ENCODE measurements around the gene SSTR3.
A peak's percentile ranks its signal among the peaks of the same experiment; 100 is the strongest.

Gene SSTR3

DNA sequence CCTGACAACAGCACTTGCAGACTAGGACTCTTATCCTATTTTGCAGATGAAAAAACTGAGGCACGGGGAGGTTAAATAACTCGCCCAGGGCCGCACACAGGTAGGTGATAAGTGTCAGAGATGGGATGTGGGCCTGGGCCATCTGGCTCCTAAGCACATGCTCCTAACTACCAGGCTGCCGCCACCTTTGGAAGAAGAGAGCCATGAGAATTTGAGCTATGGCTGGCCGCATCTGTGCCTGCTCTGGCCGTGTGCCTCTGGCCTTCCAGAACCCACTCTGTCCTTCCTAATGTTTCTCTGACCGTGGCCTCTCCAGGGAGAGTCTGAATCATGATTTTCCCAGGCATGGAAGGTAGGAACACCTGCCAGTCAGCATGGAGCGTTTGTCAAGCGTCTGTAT is 47.2 kb downstream of the SSTR3 start:
- no peak for ATAC-seq

- no peak for ATAC-seq
These were observed 47.8 kb downstream of the SSTR3 start for GRCh38 chr22:37164505-37164887.

GRCh38 chr22:37163575-37164504 is 48.4 kb downstream of the SSTR3 start:
- ATAC-seq = peak; percentile 53 to 59

GRCh38 chr22:37163096-37163489 is 49.2 kb downstream of the SSTR3 start:
- ATAC-seq = no peak

DNA sequence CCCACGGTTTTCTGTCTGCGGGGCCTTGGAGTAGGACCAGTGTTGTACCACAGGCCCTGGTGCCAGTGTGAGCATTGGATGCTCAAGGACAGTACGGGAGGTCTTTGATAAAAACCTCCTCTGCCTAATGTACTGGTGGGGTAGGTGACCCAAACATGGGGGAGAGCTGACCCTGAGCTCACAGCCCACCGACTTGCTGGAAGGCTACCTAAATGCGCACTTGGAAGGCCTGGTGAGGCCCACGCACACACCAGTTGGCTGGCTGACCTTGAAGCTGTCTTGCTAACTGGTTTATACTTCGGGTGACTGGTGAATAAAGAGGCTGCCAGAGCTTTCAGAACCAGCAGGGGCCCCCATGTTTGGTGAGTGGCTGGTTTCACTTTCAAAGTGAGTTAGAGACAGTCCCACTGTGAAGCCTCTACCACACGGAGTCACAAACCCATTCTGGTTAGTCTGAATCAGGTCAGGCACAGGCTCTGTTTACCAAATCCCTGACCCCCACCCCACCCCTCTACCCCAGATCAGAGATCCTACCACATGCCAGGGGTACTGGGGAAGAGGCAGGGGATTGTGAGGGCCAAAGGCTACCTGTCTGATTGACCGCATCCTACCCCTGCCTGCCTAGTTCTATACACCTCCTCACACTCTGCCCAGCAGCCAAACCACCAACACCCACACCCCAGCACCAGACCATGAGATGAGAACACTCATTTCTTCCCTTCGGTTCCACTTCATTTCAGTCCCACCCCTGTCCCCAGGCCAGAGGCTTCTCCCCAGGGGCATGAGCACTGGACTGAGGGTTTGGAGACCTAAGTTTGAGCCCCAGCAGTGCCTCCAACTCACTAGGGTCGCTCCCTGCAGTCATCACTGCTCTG is 49.8 kb downstream of the SSTR3 start:
- ATAC-seq = peak; percentile 75 to 76

- no peak for ATAC-seq
These were observed 50.8 kb downstream of the SSTR3 start for GRCh38 chr22:37161443-37161842.

DNA sequence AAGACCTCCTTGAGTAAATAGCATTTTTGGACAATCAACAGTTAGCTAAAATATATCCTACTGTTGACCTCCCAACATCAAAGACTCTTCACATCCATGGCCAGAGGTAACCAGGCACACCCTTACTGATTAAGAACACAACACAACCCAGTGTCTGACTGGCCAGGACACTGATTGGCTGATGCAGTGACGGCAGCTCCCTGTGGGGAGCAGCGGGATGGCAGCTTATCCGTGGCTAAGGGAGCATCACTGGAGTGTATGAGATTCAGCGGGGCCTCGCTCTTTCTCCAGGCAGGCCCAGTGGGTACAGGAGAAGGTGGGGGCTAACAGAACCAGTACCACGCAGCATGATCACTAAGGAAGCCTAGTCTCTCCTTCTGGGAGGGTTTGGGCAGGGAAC is 52.2 kb downstream of the SSTR3 start:
- ATAC-seq = no peak

- no peak for ATAC-seq
These were observed 53.4 kb downstream of the SSTR3 start for GRCh38 chr22:37158963-37159290.

DNA sequence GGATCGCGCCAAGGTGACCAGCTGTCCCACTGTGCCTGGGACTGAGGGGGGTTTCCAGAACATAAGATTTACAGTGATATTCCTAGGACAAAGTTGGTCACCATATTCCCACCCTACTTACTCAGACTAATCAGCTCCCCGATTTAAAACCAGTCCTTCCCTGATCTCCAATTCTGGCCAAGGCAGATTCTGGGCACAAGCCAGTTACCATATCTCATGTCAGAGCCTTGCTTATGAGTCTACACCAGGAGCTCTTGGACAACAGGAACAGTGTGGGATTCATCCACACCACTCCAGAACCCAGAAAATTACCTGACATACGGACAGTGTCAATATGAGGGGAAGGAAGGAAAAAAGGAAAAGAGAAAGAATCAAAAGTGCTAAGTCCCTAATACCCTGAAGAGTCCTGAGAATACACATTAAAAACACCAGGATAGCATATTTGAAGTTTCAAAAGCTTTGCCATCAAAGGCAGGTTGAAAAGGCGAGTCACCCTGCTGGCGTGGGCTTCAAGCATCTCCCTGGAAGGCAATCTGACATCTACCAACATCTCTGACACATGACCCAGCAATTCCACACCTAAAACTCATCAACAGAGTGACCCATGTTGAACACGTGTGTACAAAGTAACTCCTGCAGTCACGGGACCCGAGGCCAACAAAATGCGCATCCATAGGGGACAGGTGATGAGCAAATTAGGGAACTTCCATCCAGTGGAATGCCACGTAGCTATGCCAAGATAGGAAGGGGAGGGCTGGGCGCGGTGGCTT is 54.6 kb downstream of the SSTR3 start:
- no peak for ATAC-seq

DNA sequence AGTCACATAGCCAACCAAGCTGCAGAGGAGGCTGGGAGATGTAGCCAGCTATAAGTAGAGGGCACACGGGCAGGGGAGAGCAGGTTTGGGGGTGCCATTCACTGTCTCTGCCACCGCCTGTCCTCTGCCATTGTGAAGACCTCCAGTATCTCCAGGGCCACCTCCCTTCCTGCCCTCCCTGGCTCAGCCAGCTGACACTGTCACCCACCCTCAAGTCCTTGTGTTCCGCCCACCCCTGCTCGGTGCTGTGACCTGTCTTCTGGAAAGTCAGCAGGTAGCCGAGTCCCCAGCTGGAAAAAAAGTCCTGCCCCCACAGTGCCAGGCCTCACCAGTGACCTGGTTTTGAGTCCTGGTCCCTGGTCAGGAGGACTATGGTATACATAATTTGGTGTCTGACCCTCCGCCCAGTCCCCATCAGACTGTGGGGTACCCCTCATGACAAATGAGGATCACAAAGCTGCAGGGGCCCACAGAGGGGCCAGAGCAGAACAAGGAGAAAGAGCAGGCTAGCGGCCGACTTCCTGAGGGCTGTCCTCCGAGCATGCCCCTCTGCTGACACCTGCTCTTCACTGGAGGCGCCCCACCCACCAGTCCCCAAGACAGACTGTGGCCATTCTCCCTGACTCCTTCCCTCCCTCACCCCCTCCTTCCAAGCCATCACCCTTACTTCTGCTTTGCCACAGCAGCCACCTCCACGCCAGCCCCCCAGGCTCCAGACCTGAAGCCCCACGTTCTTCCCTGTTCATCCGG is 55.4 kb downstream of the SSTR3 start:
- no peak for ATAC-seq

DNA sequence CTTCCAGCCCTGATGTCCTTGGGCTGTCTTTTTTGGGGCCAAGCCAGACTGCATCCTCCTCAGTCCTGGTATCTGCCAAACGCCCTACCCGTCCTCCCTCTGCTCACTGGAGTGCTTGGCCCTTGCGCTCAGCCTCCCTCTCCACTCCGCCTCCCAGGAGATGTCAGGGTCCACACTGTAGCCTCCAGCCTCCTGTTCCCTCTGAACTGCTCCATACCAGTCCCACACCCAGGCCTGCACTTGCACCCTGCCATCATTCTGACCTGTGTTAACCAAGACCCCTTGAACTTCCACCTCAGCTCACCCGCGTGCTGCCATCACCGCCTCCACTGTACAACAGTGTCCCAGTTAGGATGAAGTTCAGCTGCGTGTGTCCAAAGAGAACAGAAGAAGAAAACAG is 56.3 kb downstream of the SSTR3 start:
- no peak for ATAC-seq

DNA sequence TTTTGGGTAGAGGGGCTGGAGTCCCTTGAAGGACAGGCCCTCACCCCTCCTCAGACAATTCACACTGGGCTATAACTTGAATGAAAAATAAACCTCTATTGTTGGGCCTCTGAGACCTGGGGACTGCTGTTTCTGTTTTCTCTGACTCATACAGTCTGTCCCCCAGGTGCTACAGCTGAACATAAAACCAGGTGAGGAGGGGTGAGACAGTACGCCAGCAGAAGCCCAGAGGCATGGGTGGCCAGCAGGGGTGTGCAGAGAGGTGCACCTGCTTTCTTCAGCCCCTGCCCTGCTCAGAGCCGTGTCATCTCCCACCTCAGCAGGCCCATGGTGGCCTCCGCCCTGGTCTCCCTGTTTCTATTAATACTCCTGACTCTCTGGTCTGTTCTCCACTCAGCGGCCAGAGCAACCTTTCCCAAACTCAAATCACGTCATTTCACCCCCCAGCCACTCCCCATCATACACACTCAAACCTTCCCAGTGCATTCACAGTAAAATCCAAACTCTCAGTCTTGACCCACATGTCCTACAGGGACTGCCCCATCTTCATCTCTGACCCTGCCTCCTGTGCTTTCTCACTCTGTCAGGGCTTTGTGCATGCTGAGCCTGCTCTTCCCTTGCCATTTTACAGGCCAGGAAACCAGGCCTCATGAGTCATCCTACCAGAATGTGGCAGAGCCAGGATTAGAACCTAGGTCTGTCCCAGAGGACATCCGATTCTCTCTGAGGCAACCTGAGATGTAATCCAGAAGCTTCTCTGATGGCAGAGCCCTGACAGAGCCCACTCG is 57.2 kb downstream of the SSTR3 start:
- peak in 1 of 2 donors; percentile 16 for ATAC-seq
